Activated T-helper 17 cell treated with anti-CD3 and anti-CD28 coated beads, Interleukin-2, amount 50 U/mL, for 72 hours (primary cell): Measurements from ENCODE around the gene PCDHGA1. TPM values are rescaled to one million over a fixed set of nuclear protein-coding genes. Genes with fewer than 3 reads are reported as not detected.

Experiments used
- ATAC-seq: fragments of 150-1000 bp; cut with Tn5 transposase; replicated peaks from 2 replicates; pipeline ENCODE4 v1.10.0; 2021; ENCODE audit warnings: mild to moderate bottlenecking, moderate library complexity
- H3K27ac Mint-ChIP-seq: one replicate; pipeline ENCODE4 v1.8.0; 2022; ENCODE audit warnings: mixed read lengths
- H3K27me3 Mint-ChIP-seq: one replicate; pipeline ENCODE4 v1.8.0; 2022; ENCODE audit warnings: mixed read lengths
- H3K36me3 Mint-ChIP-seq: one replicate; pipeline ENCODE4 v1.8.0; 2022; ENCODE audit warnings: low read depth, mild to moderate bottlenecking, mixed read lengths
- H3K4me1 Mint-ChIP-seq: one replicate; pipeline ENCODE4 v1.8.0; 2022; ENCODE audit warnings: mixed read lengths
- H3K4me3 Mint-ChIP-seq: one replicate; pipeline ENCODE4 v1.8.0; 2022; ENCODE audit warnings: mild to moderate bottlenecking, mixed read lengths
- H3K9me3 Mint-ChIP-seq: one replicate; pipeline ENCODE4 v1.8.0; 2022; ENCODE audit warnings: mixed read lengths
- total RNA-seq, 2 donors: library from RNA; stranded (reverse); gene quantifications; one replicate each; pipeline ENCODE4 v1.2.3, GENCODE V29; 2022

PCDHGA1 gene
- total RNA-seq, 2 donors from 2014 or later: 0.09 to 0.16 TPM

DNA sequence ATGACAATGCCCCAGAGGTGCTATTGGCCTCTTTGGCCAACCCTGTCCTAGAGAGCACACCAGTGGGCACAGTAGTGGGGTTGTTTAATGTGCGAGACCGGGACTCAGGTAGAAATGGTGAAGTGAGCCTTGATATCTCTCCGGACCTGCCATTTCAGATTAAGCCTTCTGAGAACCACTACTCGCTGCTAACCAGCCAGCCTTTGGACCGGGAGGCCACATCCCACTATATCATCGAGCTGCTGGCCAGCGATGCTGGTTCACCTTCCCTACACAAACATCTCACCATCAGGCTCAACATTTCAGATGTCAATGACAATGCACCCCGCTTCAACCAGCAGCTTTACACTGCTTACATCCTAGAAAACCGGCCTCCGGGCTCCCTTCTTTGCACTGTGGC lies 160.0 kb downstream of the PCDHGA1 start:
- no peak for ATAC-seq
- no peak overlapping the region for H3K4me3 Mint-ChIP-seq
- H3K4me1 Mint-ChIP-seq: peaks cover 2% of the 10 kb centered on the region
- H3K36me3 Mint-ChIP-seq: peaks cover 5% of the 10 kb centered on the region
- H3K27me3 Mint-ChIP-seq: peaks cover 62% of the 10 kb centered on the region
- no peaks in the 10 kb centered on the region for H3K9me3 Mint-ChIP-seq
- no peak overlapping the region for H3K27ac Mint-ChIP-seq

DNA sequence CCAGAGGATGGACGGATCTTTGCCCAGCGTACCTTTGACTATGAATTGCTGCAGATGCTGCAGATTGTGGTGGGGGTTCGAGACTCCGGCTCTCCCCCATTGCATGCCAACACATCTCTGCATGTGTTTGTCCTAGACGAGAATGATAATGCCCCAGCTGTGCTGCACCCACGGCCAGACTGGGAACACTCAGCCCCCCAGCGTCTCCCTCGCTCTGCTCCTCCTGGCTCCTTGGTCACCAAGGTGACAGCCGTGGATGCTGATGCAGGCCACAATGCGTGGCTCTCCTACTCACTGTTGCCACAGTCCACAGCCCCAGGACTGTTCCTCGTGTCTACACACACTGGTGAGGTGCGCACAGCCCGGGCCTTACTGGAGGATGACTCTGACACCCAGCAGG lies 160.5 kb downstream of the PCDHGA1 start:
- ATAC-seq: no peak
- peaks cover 10% of the 10 kb centered on the region for H3K36me3 Mint-ChIP-seq
- H3K9me3 Mint-ChIP-seq: no peaks in the 10 kb centered on the region
- H3K4me3 Mint-ChIP-seq: no peak overlapping the region
- H3K27me3 Mint-ChIP-seq: peaks cover 65% of the 10 kb centered on the region
- H3K27ac Mint-ChIP-seq: no peak overlapping the region
- peaks cover 7% of the 10 kb centered on the region for H3K4me1 Mint-ChIP-seq

DNA sequence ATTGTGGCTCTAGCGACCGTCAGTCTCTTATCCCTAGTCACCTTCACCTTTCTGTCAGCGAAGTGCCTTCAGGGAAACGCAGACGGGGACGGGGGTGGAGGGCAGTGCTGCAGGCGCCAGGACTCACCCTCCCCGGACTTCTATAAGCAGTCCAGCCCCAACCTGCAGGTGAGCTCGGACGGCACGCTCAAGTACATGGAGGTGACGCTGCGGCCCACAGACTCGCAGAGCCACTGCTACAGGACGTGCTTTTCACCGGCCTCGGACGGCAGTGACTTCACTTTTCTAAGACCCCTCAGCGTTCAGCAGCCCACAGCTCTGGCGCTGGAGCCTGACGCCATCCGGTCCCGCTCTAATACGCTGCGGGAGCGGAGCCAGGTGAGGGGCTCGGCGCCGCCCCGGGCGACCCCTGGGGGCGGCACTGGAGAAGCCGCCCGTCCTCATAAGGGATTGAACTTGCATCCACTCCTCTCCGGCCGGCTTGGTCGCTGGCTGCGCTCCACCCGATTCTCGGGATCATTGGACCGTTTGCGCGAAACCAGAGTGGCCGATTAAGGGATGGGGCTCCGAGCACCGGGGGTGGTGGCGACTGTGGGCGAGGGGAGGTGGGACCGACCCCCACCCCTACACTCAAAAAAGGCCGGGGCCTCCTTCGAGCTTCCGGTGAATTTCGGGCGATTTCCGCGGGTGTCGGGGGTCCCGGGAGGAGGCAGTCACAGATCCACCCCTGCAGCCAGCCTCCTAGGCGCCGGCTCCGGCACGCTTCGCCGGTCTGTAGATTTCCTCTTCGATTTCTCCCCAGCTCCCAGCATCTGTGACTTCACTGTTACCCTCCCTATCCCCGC lies 161.2 kb downstream of the PCDHGA1 start:
- H3K27ac Mint-ChIP-seq: no peak overlapping the region
- no peak for ATAC-seq
- H3K9me3 Mint-ChIP-seq: no peaks in the 10 kb centered on the region
- peaks cover 9% of the 10 kb centered on the region for H3K4me1 Mint-ChIP-seq
- H3K27me3 Mint-ChIP-seq: peaks cover 68% of the 10 kb centered on the region
- peaks cover 12% of the 10 kb centered on the region for H3K36me3 Mint-ChIP-seq
- peak overlapping the region; percentile 72 for H3K4me3 Mint-ChIP-seq

DNA sequence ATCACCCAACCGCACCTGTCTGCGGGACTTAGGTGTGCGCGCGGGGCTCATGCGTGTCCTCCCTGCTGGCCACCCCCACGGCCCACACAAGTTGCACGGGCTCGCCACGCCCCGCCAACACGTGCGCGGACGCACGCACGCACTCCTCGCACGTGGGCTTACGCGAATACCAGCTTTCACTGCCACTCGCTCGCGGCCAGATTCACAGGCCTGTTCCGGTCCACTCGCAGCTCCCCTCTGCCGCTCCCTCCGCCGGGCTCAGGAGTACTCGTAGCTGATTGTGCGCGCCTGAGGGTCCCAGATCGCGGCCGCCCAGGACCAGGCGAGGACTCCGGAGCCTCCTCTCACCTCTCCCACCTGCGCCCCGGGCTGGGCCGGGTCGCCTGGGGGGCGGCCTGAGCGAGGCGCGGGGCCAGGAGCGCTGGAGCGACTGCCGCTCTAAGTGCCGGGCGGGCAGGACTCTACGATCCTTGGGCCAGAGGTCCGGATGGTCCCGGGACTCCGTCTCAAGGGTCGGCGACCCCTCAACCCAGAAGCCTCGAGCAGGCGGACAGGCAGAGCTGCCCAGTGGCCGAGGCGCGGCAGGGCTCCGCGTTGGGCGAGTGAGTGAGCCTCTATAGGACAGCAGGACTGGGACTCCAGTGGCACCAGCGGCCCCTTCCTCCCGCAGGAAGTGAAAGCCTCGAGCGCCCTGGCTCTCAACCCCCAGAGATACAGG lies 162.0 kb downstream of the PCDHGA1 start:
- peaks cover 9% of the 10 kb centered on the region for H3K4me1 Mint-ChIP-seq
- peaks cover 12% of the 10 kb centered on the region for H3K36me3 Mint-ChIP-seq
- ATAC-seq: peak; percentile 49
- peaks cover 63% of the 10 kb centered on the region for H3K27me3 Mint-ChIP-seq
- H3K4me3 Mint-ChIP-seq: peak overlapping the region; percentile 72
- no peaks in the 10 kb centered on the region for H3K9me3 Mint-ChIP-seq
- H3K27ac Mint-ChIP-seq: no peak overlapping the region

DNA sequence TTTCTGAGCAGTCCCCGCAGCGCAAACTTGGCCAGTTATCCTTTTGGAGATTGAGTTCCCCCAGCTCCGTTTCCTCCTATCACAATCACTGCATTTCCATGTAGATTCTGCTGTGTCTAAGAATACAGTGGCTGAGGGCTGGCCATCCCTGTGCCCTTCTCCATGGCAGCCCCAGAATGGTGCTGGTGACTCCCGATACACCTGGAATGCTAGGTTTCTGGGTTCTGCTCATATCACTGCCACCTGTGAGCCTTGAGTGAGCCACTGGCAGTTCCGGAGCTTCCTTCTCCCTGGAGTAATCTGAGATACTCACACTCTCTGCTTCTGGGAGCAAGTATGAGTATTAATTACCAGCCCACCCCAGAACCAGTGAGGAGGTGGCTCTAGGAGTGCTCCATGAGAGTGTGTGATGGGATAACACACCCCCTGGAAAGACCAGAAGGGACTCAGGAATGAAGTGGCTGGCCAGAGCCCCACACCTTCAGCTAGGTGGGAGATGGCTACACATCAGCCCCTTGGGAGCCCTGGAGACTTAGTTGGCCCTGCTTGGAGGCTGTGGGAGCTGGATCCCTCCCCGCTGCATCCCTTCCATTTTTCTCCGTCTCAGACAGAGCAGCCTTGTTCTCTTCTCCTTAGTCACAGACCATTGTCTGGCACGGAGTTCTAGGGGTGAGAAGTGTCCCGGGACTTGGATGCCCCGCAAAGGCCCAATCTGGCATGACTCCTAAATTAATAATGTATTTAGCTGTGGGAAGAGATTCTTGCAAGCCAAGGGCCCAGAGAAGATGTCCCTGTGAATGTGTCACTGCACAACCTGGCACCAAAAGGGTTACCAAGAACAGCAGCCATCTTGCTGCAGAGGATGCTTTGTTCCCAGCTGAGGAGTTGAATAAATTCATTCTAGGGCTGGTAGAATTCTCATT lies 163.4 kb downstream of the PCDHGA1 start:
- no peak overlapping the region for H3K27ac Mint-ChIP-seq
- peak overlapping the region; percentile 72 for H3K4me3 Mint-ChIP-seq
- peaks cover 59% of the 10 kb centered on the region for H3K27me3 Mint-ChIP-seq
- peaks cover 9% of the 10 kb centered on the region for H3K4me1 Mint-ChIP-seq
- no peaks in the 10 kb centered on the region for H3K9me3 Mint-ChIP-seq
- H3K36me3 Mint-ChIP-seq: peaks cover 12% of the 10 kb centered on the region
- no peak for ATAC-seq

DNA sequence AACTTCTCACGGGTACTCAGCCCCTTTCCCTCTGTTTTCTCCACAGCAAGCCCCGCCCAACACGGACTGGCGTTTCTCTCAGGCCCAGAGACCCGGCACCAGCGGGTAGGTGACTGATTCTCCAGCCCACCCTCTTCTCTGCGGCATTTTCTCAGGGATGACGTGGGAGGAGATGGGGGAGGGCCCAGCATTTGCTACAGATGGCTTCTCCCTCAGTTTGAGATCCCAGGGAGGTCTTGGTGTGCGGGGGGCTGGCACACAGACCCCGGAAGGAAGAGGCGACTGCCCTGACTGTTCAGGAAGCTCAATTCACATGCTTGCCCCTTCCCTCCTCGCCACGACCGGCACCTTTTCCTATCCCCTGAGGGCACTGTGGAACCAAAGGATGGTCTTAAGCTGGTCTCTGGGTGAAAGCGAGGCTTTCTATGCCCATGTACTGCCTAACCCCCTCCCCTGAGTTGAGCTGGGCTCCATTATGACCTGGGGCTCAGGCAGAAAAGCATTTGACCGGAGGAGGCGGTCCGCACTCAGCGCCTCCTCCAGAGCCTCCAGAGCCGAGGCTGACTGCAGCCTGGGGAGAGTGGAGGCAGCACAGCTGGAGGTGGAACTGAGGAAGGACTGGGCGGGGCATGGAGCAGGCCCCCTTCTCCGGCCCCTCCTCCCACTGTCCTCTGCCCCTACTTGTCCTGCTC lies 164.6 kb downstream of the PCDHGA1 start:
- ATAC-seq: no peak
- H3K27me3 Mint-ChIP-seq: peaks cover 52% of the 10 kb centered on the region
- no peaks in the 10 kb centered on the region for H3K9me3 Mint-ChIP-seq
- H3K36me3 Mint-ChIP-seq: peaks cover 12% of the 10 kb centered on the region
- peaks cover 9% of the 10 kb centered on the region for H3K4me1 Mint-ChIP-seq
- H3K27ac Mint-ChIP-seq: peak overlapping the region; percentile 12
- H3K4me3 Mint-ChIP-seq: no peak overlapping the region

DNA sequence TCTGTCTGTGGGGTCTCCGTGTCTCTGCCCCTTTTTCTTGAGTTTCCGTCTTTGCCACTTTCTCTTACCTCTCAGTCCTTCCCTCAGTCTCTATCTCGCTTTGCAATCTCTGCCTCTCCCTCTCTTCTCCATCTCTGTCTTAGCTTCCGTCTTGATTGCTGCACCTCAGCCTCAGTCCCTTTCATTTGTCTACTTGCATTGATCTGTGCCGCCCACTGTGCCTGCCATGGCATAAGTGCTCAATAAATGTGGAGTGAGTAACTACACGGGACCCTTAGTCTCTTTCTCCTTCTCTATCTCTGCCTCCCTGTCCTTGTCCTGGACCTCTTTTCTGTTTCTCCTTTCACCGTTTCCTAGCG lies 165.1 kb downstream of the PCDHGA1 start:
- H3K27me3 Mint-ChIP-seq: peaks cover 48% of the 10 kb centered on the region
- peak overlapping the region; percentile 12 for H3K27ac Mint-ChIP-seq
- no peak overlapping the region for H3K4me3 Mint-ChIP-seq
- no peak for ATAC-seq
- H3K4me1 Mint-ChIP-seq: peaks cover 9% of the 10 kb centered on the region
- peaks cover 12% of the 10 kb centered on the region for H3K36me3 Mint-ChIP-seq
- H3K9me3 Mint-ChIP-seq: no peaks in the 10 kb centered on the region

DNA sequence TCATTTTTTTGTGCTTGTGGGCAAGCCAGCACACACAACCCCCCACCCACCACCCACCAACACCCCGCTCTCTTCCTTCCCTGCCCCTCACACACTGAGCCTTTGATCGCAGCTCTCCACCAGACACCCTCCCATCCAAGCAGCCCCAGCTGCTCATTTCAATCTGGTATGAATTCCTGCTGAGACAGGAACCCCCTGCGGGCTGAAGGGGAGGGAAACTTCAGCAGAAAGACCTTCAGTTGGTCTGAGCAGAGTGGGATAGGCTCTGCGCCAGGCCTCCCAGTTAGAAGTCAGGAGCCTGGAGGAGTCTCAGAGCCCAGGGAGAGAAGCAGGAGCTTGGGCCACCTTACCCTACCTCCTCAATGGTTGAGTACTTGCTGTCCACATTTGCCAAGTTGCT lies 165.7 kb downstream of the PCDHGA1 start:
- no peak for ATAC-seq
- H3K4me3 Mint-ChIP-seq: no peak overlapping the region
- H3K27me3 Mint-ChIP-seq: peaks cover 42% of the 10 kb centered on the region
- no peak overlapping the region for H3K27ac Mint-ChIP-seq
- no peaks in the 10 kb centered on the region for H3K9me3 Mint-ChIP-seq
- peaks cover 9% of the 10 kb centered on the region for H3K4me1 Mint-ChIP-seq
- peaks cover 12% of the 10 kb centered on the region for H3K36me3 Mint-ChIP-seq

DNA sequence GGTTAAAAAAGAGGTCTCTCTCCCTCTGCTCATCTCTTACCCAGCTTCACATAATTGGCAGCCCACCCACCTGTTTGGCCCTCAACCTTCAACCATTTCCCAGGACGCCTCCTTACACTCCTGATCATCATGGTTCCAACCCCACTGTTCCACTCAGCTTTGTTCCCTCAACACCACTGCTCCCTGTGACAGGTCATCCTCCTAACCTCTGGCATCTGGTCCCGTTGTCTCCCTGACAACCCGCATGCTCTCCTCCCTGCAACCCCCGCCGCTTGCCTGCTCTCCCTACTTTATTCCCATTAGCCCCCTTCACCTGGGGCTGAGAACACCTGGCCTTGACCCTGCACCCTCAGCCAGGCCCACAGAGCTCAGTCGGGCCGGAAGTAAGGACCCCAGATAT lies 171.4 kb downstream of the PCDHGA1 start:
- Mint-ChIP-seq H3K27ac (no peak overlapping the region), H3K4me3 (no peak overlapping the region), H3K9me3 (no peaks in the 10 kb centered on the region), H3K4me1 (no peaks in the 10 kb centered on the region), H3K27me3 (peaks cover 6% of the 10 kb centered on the region), H3K36me3 (no peaks in the 10 kb centered on the region)
- ATAC-seq: no peak

DNA sequence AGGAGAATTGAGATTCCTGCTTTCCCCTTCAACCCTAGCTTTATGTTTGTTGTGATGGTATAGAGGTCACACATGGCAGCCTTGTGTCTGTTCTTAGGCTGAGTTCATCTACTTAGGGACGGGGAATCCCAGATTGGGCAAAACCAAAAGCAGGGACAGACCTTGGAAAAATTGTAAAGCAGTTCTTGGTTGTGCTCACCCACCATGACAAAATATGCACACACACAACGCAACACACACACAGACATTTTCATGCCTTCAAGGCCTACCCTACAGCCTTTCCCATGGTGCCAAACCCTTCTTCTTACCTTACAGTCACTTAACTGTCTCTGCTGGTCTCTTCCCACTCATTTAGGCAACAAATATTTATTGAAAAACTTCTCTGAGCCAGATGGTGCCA lies 173.4 kb downstream of the PCDHGA1 start:
- Mint-ChIP-seq H3K4me1 (no peaks in the 10 kb centered on the region), H3K27ac (no peak overlapping the region), H3K27me3 (no peaks in the 10 kb centered on the region), H3K9me3 (no peaks in the 10 kb centered on the region), H3K36me3 (no peaks in the 10 kb centered on the region), H3K4me3 (no peak overlapping the region)
- ATAC-seq: no peak

DNA sequence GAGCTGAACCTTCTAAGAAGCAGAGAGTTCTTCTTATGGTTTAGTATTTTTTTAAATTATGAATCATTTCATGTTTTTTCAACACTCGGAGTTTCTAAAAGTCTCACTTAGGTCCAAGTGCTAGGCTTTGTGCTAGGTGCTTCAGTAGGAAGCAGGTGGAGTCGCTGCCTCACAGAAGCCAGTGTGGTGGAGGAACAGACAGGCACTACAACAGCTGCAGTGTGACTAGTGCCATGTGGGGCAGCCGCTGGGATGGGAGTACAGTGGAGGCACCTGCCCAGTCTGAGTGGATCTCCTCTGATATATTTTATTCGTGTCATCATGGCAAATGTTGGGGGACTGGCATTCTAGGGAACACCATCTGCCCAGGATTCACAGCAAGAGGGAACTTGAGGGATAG lies 173.9 kb downstream of the PCDHGA1 start:
- no peaks in the 10 kb centered on the region for H3K27me3 Mint-ChIP-seq
- H3K4me3 Mint-ChIP-seq: no peak overlapping the region
- H3K4me1 Mint-ChIP-seq: no peaks in the 10 kb centered on the region
- H3K9me3 Mint-ChIP-seq: no peaks in the 10 kb centered on the region
- no peak for ATAC-seq
- H3K36me3 Mint-ChIP-seq: no peaks in the 10 kb centered on the region
- no peak overlapping the region for H3K27ac Mint-ChIP-seq

DNA sequence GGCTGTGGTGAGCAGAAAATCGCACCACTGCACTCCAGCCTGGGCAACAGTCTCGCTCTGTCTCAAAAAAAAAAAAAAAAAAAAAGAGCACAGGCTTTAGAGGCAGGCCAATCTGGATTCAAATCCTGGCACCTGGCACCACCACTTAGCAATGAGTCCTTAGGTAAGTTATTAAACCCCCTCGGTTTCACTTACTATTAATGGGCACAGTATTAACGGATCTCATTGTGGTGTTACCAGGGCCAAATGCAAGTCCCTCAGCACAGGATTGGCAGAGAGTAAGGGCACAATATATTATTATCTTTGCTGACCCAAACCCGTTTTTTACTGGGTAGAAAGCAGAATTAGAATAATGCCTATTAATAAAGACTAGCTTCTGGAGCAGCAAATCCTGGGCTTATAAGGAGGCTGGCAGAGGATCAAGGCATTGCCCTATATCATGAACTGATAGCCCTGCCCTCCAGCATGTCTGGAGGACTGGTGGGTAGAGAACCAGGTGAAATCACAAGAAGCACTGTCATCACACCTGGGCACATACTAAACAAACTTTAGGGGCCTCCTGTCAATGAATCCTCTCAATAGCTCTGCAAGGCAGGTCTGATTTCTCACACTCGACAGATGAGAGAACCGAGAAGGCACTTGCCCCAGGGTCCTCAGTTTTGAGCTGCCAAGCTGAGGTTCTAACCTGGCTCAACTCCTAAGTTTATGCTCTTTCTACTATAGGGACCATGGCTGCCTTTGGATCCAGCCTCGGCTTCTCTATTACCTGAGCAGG lies 176.3 kb downstream of the PCDHGA1 start:
- Mint-ChIP-seq H3K4me1 (peaks cover 5% of the 10 kb centered on the region), H3K4me3 (no peak overlapping the region), H3K9me3 (no peaks in the 10 kb centered on the region), H3K27me3 (no peaks in the 10 kb centered on the region), H3K27ac (no peak overlapping the region), H3K36me3 (no peaks in the 10 kb centered on the region)
- no peak for ATAC-seq

DNA sequence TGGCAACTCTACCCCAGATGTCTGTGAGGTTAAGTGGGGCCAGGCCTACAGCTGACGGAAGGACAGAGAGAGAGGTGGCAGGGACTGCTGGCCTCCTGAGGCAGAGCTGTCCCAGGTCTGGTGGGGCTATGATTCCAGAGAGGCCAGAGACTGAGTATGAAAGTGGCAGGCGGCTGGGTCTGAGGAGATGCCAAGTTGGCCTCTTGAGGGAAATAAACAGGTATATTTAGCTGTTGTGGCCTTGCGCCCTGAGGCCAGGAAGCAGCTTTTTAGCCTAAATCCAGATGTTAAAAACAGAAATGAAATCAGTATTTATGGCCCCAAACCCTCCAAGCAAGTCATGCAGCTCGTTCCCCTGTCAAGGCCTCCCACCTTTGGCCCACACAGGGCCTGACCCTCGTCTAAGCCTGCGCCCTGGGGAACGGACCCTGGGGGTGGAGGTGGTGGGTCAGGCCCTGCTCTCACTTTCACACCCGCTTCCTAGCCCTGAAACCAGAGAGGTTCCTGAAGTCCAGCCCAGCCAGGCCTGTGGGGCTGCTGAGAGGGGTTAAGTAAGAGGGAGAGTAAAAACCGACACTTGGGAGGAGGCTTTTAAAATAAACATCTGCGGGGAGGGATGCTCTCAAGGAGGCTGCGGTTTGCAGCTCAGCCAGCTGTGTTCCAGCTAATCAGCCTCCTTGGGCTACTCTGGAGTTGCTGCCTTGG lies 177.2 kb downstream of the PCDHGA1 start:
- H3K4me1 Mint-ChIP-seq: peaks cover 11% of the 10 kb centered on the region

More for the DNA sequence above, 177.2 kb downstream of the PCDHGA1 start:
- Mint-ChIP-seq H3K4me3 (no peak overlapping the region), H3K9me3 (no peaks in the 10 kb centered on the region), H3K27me3 (no peaks in the 10 kb centered on the region), H3K27ac (no peak overlapping the region), H3K36me3 (peaks cover under 1% of the 10 kb centered on the region)
- no peak for ATAC-seq
